CD4-positive, CD25-positive, alpha-beta regulatory T cell (primary cell): ENCODE data around the gene FAM83B. TPM values are rescaled to one million over a fixed set of nuclear protein-coding genes. Genes with fewer than 3 reads are reported as not detected.

ENCODE experiments used
- ATAC-seq, 2 donors: fragments of 150-1000 bp; cut with Tn5 transposase; one replicate each; pipeline ENCODE4 v1.10.0; 2021; ENCODE audit warnings: low read depth in 2 of 2, moderate number of reproducible peaks in 2 of 2, moderate library complexity in 1 of 2
- DNase-seq, 3 donors: peaks; one replicate each; pipeline versions ENCODE4 v3.0.0 to v3.0.0-alpha.2; 2012 to 2022; ENCODE audit warnings: mixed read lengths in 1 of 3
- H3K27ac ChIP-seq: one replicate; pipeline ENCODE4 v1.7.0; 2013; ENCODE audit warnings: mild to moderate bottlenecking, low read length; ENCODE audit not compliant: insufficient read depth, poor library complexity, severe bottlenecking
- H3K27me3 ChIP-seq: one replicate; pipeline ENCODE4 v1.7.0; 2013; ENCODE audit warnings: low read length; ENCODE audit not compliant: control insufficient read depth, insufficient read depth
- H3K36me3 ChIP-seq: one replicate; pipeline ENCODE4 v1.7.0; 2013; ENCODE audit warnings: mild to moderate bottlenecking, low read length, moderate library complexity; ENCODE audit not compliant: control insufficient read depth, insufficient read depth
- H3K4me1 ChIP-seq: 2 replicates; pipeline ENCODE4 v1.7.0; 2013; ENCODE audit warnings: mild to moderate bottlenecking, low read length; ENCODE audit not compliant: insufficient read depth, control insufficient read depth, poor library complexity, severe bottlenecking
- H3K4me3 ChIP-seq: one replicate; pipeline ENCODE4 v1.7.0; 2013; ENCODE audit warnings: low read depth, mild to moderate bottlenecking, low read length, moderate library complexity
- H3K9me3 ChIP-seq, 2 experiments: 1 replicate in 1 of 2; 2 replicates in 1 of 2; pipeline ENCODE4 v1.7.0; 2013; ENCODE audit warnings: low read length in 2 of 2, mild to moderate bottlenecking in 1 of 2, moderate library complexity in 1 of 2; ENCODE audit not compliant: control insufficient read depth in 2 of 2
- H3K27ac Mint-ChIP-seq, 3 donors: one replicate each; pipeline ENCODE4 v1.8.0; 2020 to 2022; ENCODE audit warnings: mild to moderate bottlenecking in 3 of 3, mixed read lengths in 3 of 3, moderate library complexity in 2 of 3
- H3K27me3 Mint-ChIP-seq: one replicate; pipeline ENCODE4 v1.8.0; 2022; ENCODE audit warnings: mild to moderate bottlenecking, mixed read lengths
- H3K36me3 Mint-ChIP-seq: one replicate; pipeline ENCODE4 v1.8.0; 2020; ENCODE audit warnings: mixed read lengths
- H3K4me1 Mint-ChIP-seq, 4 donors: one replicate each; pipeline ENCODE4 v1.8.0; 2020 to 2022; ENCODE audit warnings: mixed read lengths in 4 of 4, mild to moderate bottlenecking in 1 of 4
- H3K4me3 Mint-ChIP-seq, 4 donors: one replicate each; pipeline ENCODE4 v1.8.0; 2020 to 2022; ENCODE audit warnings: mild to moderate bottlenecking in 4 of 4, mixed read lengths in 4 of 4, moderate library complexity in 3 of 4
- H3K9me3 Mint-ChIP-seq, 7 donors: one replicate each; pipeline ENCODE4 v1.8.0; 2020 to 2022; ENCODE audit warnings: mixed read lengths in 7 of 7, mild to moderate bottlenecking in 3 of 7, moderate library complexity in 2 of 7
- polyA plus RNA-seq, 4 donors: library from polyadenylated mRNA; unstranded; fragments of 300-500 nt; fragmentation: Illumina TruSeq; gene quantifications; one replicate each; pipeline ENCODE4 v1.2.3, GENCODE V29; 2021
- total RNA-seq: library from RNA; stranded (reverse); gene quantifications from one replicate; pipeline ENCODE4 v1.2.3, GENCODE V29; 2022

Gene FAM83B
- total and polyA plus RNA-seq, 5 donors from 2014 or later, result not detected

DNA sequence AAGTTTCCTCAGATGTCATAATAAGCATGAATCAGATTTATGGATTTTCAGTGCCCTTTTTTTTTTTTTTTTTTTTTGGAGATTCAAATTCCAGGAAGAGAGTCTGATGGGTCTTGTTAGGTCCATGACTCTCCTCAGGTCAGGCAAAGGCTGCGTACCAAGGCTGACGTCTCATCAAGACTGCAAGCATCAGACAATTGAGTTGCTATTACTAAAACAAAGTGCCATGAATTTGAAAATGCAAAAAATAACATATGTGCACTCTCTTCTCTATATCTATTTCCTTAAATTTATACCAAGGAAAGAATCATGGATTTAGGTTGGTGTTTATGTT lies 134.7 kb downstream of the FAM83B start:
- Mint-ChIP-seq H3K27ac (no peak overlapping the region), H3K9me3 (peaks cover 0 to 28% (median 10%) of the 10 kb centered on the region in 7 donors), H3K36me3 (no peaks in the 10 kb centered on the region), H3K27me3 (no peaks in the 10 kb centered on the region), H3K4me1 (no peaks in the 10 kb centered on the region), H3K4me3 (no peak overlapping the region)
- Histone ChIP-seq H3K4me3 (no peak overlapping the region), H3K9me3 (peaks cover 0 to 4% of the 10 kb centered on the region in 2 experiments), H3K36me3 (no peaks in the 10 kb centered on the region), H3K4me1 (no peaks in the 10 kb centered on the region), H3K27ac (no peak overlapping the region), H3K27me3 (no peaks in the 10 kb centered on the region)
- no peak for ATAC-seq
- DNase-seq, result no peak

DNA sequence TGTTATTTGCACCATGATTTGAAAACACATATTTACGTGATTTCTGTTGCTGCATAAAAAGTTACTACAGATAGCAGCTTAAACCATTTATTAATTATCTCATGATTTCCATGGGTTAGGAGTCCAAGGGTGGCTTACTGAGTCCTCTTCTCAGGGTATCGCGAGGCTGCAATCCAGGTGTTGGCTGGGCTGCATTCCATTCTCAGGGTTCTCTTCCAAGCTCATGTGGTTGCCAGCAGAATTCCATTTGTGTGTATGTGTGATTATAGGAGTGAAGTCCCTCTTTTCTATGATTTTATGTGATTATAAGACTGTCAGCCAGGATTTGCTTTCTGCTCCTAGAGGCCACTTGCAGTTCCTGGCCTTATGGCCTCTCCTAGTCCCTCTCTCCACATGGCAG lies 135.1 kb downstream of the FAM83B start:
- DNase-seq (no peak), ATAC-seq (no peak)
- Histone ChIP-seq H3K4me3 (no peak overlapping the region), H3K36me3 (no peaks in the 10 kb centered on the region), H3K9me3 (peaks cover 0 to 7% of the 10 kb centered on the region in 2 experiments), H3K27ac (no peak overlapping the region), H3K4me1 (no peaks in the 10 kb centered on the region), H3K27me3 (no peaks in the 10 kb centered on the region)
- Mint-ChIP-seq H3K27ac (no peak overlapping the region), H3K9me3 (peaks cover 0 to 32% (median 13%) of the 10 kb centered on the region in 7 donors), H3K27me3 (no peaks in the 10 kb centered on the region), H3K4me1 (no peaks in the 10 kb centered on the region), H3K36me3 (no peaks in the 10 kb centered on the region), H3K4me3 (no peak overlapping the region)

DNA sequence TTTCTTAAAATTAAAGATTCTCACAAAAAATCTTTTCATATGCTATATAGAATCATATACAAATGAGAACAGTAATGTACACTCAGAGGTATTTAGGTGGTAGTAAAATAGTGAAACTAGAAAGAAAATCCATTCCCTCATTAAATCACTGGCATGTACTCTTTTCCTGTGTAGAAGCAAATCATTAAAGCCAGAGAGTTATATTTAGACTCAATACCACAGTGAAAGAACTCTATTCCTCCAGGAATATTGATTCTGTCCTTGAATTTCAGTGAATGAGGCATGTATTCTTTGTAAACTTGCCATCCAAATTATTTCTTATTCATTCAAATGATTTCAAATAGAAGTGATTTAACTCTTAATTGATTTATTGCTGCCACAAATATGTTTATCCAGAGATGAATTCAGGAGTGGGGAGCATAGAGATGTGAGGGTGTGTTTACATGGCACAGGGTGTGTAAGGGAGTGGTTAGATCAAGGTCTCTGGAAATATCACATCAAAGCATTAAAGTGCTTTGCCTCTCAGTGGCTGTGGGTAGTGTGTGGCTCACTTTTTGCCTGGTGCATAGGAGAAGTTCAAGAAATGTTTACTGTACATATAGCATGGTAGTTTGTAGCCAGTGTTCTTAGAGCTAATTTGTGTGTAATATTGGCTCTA lies 141.2 kb downstream of the FAM83B start:
- H3K27me3 ChIP-seq, result no peaks in the 10 kb centered on the region
- Mint-ChIP-seq H3K27me3 (no peaks in the 10 kb centered on the region), H3K4me3 (no peak overlapping the region), H3K9me3 (peaks cover 0 to 37% (median 8%) of the 10 kb centered on the region in 7 donors), H3K4me1 (no peaks in the 10 kb centered on the region), H3K27ac (no peak overlapping the region), H3K36me3 (no peaks in the 10 kb centered on the region)
- no peak for DNase-seq
- no peak overlapping the region for H3K4me3 ChIP-seq
- H3K4me1 ChIP-seq, result no peaks in the 10 kb centered on the region
- ATAC-seq, result no peak
- peaks cover 0 to 7% of the 10 kb centered on the region in 2 experiments for H3K9me3 ChIP-seq
- no peaks in the 10 kb centered on the region for H3K36me3 ChIP-seq
- no peak overlapping the region for H3K27ac ChIP-seq

DNA sequence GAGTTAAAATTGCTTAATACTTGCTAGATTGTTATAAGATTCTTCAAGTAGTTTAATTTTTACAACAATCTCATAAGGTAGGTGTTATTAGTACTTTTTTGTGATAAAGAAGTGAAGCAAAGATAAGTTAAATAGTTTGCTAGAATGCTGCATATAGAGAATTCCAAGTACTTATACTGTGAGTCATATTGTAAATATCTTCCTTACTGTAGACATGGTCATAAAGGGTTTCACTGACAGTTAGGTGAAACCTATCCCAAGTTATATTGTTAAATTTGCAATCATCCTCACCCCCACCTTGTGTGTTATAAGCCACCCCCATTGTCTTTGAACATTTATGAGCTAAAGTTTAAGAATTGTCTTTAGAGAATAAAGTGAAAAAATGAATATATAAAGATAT lies 142.0 kb downstream of the FAM83B start:
- ATAC-seq, result no peak

GRCh38 chr6:54990001-54990400 lies 143.4 kb downstream of the FAM83B start:
- H3K9me3 Mint-ChIP-seq, result peaks cover 2 to 37% (median 8%) of the 10 kb centered on the region in 7 donors
- no peaks in the 10 kb centered on the region for H3K36me3 ChIP-seq
- no peaks in the 10 kb centered on the region for H3K36me3 Mint-ChIP-seq
- DNase-seq, result no peak
- H3K4me3 Mint-ChIP-seq, result no peak overlapping the region
- H3K4me3 ChIP-seq, result no peak overlapping the region
- H3K27me3 ChIP-seq, result no peaks in the 10 kb centered on the region
- no peaks in the 10 kb centered on the region for H3K4me1 ChIP-seq
- H3K4me1 Mint-ChIP-seq, result no peaks in the 10 kb centered on the region
- no peak for ATAC-seq
- H3K27ac Mint-ChIP-seq, result no peak overlapping the region
- H3K27ac ChIP-seq, result no peak overlapping the region
- peaks cover 0 to 3% of the 10 kb centered on the region in 2 experiments for H3K9me3 ChIP-seq
- H3K27me3 Mint-ChIP-seq, result no peaks in the 10 kb centered on the region

More for the DNA sequence above, 142.0 kb downstream of the FAM83B start:
- Histone ChIP-seq H3K9me3 (peaks cover 0 to 3% of the 10 kb centered on the region in 2 experiments), H3K4me1 (no peaks in the 10 kb centered on the region), H3K27ac (no peak overlapping the region), H3K27me3 (no peaks in the 10 kb centered on the region), H3K4me3 (no peak overlapping the region), H3K36me3 (no peaks in the 10 kb centered on the region)
- Mint-ChIP-seq H3K27ac (no peak overlapping the region), H3K36me3 (no peaks in the 10 kb centered on the region), H3K4me3 (no peak overlapping the region), H3K27me3 (no peaks in the 10 kb centered on the region), H3K4me1 (no peaks in the 10 kb centered on the region), H3K9me3 (peaks cover 0 to 44% (median 8%) of the 10 kb centered on the region in 7 donors)
- DNase-seq, result no peak
